HG02763 (cell line): Measurements from ENCODE around the gene LDAF1.
"Not testable (repeated sequence)": the region's sequence is repeated elsewhere in the genome, so short reads cannot be mapped to it uniquely, and the experiment has no call there.

Experiments
- ATAC-seq: cut with Tn5 transposase; IDR thresholded peaks from one replicate; pipeline ENCODE4 v1.9.1; 2021; ENCODE audit warnings: mild to moderate bottlenecking, moderate library complexity; ENCODE audit not compliant: unreplicated experiment

LDAF1 gene

GRCh38 chr16:21158208-21159110 is at the start of gene LDAF1:
LDAF1 (plus strand) TSS chr16:21158674; CDS start chr16:21161183, 2,509 bp downstream.
- peak; percentile 79 for ATAC-seq

DNA sequence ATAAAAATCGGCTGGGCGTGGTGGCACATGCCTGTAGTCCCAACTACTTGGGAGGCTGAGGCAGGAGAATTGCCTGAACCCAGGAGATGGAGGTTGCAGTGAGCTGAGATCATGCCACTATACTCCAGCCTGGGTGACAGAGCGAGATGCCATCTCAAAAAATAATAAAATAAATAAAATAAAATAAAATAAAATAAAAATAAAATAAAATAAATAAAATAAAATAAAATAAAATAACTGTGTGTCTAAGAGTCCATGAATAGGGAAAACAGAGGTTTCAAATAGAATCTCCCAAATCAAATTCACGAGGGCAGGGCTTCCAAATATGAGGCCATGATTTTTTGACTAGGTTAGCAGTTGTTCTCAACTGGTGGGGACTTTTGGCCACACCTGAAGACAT is 42.9 kb upstream of the LDAF1 start:
- ATAC-seq: not testable (repeated sequence)

DNA sequence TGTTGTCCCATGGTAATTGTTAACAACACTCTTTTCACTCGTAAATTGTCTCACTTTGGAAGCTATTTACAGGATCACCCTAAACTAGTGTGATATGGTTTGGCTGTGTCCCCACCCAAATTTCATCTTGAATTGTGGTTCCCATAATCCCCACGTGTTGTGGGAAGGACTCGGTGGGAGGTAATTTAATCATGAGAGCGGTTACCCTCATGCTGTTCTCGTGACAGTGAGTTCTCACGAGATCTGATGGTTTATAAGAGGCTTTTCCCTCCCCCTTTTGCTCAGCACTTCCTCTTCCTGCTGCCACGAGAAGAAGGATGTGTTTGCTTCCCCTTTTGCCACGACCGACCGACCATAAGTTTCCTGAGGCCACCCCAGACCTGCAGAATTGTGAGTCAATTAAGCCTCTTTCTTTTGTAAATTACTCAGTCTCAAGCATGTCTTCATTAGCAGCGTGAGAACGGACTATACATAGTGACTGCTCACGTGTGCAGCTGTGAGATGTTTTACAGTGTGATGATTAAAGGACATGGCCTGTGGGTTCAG is 42.3 kb upstream of the LDAF1 start:
- ATAC-seq: no peak

GRCh38 chr16:21117567-21117966 is 40.9 kb upstream of the LDAF1 start:
- no peak for ATAC-seq

DNA sequence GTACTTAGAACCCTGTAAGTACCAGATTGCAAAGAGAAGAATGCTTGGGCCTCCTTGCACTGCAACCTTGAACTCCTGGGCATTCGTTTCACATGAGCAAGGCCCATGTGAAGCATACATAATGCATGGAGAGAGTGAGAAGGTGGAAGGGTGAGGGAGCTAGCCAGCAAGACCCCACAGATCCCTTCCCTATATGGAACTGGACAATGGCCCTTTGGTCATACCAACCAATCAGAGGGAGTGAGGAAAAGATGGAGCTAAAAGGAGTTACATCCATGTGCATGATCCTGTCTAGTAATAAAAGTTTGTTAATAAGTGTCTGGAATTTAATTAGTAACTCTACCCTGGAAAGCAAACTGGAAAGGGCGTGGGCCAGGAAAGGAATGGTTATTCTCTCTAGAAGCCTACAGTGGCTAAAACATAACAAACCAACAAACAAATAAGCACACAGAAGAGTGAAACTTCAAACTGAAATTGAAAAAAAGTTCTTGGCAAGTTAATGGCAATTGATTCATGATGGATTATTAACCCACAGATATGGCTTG is 37.4 kb upstream of the LDAF1 start:
- no peak for ATAC-seq

DNA sequence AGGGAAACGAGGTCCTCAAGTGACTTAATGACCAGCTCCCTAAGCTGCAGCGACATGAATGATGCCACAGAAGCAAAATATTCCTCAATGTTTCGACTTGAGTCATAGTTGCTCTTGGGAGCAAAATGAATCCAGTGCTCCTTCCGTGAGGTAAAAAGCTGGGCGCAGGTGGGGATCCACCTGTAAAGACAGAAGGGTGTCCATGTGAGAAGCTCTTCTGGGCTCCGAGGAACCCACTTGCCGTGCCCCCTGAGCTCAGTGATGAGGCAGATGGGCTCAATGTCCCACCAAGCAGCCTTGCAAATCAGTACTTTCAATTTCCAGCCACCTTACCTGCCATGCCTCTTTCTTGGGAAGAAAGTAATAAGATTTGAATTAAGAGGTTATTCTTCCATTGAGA is 33.3 kb upstream of the LDAF1 start:
- no peak for ATAC-seq

DNA sequence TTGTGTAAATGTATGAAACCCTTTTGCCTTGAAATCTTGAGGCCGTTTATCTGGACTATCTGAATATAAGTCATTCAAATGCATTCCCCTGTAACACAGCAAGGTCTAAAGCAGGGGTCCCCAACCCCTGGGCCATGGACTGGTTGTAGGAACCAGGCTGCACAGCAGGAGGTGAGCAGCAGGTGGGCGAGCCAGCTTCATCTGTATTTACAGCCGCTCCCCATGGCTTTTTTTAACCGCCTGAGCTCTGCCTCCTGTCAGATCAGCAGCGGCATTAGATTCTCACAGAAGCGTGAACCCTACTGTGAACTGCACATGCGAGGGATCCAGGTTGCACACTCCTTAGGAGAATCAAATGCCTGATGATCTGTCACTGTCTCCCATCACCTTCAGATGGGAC is 32.0 kb upstream of the LDAF1 start:
- ATAC-seq: no peak

GRCh38 chr16:21128991-21129390 is 29.5 kb upstream of the LDAF1 start:
- ATAC-seq: no peak

- no peak for ATAC-seq
Observed at GRCh38 chr16:21130811-21131210, 27.7 kb upstream of the LDAF1 start.

DNA sequence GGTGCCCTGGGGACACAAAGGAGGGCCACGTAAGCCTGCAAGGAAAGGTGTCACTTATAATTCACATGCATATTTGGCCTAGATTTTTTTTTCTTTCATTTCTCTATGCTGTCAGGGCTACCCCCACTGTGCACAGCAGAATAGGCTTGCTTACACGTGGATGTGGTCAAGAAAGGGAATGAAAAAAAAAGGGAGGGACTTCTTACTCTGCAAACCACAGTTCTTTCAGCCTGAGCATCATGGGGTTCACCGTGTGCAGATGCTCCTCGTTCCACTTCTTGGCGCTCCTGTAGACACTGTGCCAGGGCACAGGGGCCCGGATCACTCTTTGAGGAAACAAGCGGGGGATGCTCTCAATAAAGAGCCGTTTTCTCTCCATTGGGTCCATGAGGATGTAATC is 24.4 kb upstream of the LDAF1 start:
- no peak for ATAC-seq

DNA sequence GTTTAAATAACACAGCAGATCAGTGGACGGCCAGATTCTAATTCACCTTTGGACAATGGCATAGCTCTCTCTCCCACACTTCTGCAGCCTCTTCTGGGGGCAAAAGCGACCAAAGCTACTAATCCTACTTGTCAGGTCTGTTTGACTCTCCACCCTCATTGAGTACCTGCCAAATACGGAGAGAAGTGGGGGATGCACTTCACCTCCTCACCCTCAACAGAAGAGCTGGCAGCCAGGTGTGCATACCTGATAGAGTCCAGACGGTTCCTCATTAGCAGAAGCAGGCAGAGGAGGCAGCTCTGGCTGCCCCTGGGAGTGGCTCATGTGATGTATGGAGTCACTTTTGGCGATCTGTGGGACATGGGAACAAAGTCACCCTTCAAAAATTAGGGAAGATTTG is 12.7 kb upstream of the LDAF1 start:
- ATAC-seq: no peak

- ATAC-seq: no peak
Observed at GRCh38 chr16:21150375-21151001, 8.0 kb upstream of the LDAF1 start, which contains the start of gene DNAH3. DNAH3 (minus strand) TSS chr16:21150846; CDS start chr16:21150319, 527 bp downstream.

DNA sequence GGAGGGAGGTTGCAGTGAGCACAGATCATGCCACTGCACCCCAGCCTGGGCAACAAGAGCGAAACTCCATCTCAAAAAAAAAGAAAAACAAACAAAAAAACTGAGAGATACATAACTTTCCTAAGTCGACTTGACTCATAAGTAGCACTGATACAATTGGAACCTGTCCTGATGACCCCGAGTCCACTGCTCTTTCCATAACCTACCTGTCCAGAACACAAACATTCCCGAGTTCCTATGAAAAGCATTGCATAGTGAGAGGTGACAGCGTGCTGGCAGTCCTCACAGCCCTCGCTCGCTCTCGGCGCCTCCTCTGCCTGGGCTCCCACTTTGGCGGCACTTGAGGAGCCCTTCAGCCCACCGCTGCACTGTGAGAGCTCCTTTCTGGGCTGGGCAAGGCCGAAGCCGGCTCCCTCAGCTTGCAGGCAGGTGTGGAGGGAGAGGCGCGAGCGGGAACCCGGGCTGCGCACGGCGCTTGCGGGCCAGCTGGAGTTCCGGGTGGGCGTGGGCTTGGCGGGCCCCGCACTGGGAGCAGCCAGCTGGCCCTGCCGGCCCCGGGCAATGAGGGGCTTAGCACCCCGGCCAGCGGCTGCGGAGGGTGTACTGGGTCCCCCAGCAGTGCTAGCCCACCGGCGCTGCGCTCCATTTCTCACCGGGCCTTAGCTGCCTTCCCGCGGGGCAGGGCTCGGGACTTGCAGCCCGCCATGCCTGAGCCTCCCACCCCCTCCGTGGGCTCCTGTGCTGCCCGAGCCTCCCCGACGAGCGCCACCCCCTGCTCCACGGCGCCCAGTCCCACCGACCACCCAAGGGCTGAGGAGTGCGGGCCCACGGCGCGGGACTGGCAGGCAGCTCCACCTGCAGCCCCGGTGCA is 6.1 kb upstream of the LDAF1 start:
- ATAC-seq: not testable (repeated sequence)

- not testable (repeated sequence) for ATAC-seq
Observed at GRCh38 chr16:21153124-21153729, 5.2 kb upstream of the LDAF1 start.

GRCh38 chr16:21156011-21156410 is 2.5 kb upstream of the LDAF1 start:
- not testable (repeated sequence) for ATAC-seq

- ATAC-seq: no peak
Observed at GRCh38 chr16:21156767-21157467, 1.6 kb upstream of the LDAF1 start.

DNA sequence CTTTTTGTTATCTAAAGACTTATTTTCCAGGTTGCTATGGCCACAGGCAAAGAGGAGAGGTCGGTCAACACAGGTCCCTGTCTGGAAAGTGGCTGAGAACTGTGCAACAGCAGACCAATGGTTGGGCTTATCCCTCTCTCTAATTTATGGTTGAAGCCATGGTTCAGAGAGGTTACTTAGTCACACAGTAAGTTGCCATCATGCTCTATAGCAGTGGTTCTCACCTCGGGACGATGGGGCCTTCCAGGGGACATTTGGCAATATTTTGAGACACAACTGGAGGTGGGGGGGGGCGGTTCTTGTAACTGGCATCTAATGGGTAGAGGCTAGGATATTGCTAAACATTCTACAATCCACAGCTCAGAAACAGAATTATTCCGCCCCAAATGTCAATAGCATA is 842 bp upstream of the LDAF1 start:
- ATAC-seq: no peak

GRCh38 chr16:21159281-21159951 is 942 bp downstream of the LDAF1 start:
- ATAC-seq: no peak

DNA sequence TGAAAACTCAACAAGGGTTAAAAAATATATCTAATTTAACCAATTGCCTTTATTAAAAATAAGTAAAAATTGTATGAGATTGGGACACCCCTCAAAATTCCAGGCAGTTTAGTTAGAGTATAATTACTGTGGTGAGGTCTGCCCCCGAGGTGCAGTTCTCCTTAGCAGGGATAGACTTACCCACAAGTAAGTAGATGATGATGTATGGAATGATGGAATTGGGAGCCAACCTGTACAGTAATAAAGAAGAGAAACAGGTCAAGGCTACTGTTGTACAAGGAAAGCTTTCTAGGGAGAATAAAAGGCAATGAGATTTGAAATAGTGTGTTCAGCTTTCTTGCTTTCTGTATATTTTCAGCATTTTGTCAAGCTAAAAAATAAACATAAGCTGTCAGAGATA is 1.8 kb downstream of the LDAF1 start:
- no peak for ATAC-seq
